GM19455 (cell line): Measurements from ENCODE around the gene APBB2.

Source experiments
- ATAC-seq: cut with Tn5 transposase; IDR thresholded peaks from one replicate; pipeline ENCODE4 v1.9.1; 2021; ENCODE audit not compliant: unreplicated experiment

Gene APBB2

GRCh38 chr4:41214136-41214824 is at the start of gene APBB2:
Gene APBB2 (minus strand): TSS chr4:41214542. CDS start chr4:41033254, 181,288 bp downstream.
- ATAC-seq: peak; percentile 51

DNA sequence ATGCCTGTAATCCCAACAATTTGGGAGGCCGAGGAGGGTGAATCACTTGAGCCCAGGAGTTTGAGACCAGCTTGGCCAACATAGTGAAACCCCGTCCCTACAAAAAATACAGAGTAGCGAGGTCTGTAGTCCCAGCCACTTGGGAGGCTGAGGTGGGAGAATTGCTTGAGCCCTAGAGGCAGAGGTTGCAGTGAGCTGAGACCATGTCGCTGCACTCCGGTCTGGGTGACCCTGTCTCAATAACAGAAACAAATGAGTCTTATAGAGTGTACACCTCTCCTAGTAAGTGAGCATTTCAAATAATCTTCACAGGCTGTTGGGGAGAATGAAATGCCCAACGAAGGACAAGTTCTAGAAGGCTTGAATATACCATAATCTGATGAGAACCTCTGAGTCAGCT is 47.9 kb upstream of the APBB2 start:
- no peak for ATAC-seq

DNA sequence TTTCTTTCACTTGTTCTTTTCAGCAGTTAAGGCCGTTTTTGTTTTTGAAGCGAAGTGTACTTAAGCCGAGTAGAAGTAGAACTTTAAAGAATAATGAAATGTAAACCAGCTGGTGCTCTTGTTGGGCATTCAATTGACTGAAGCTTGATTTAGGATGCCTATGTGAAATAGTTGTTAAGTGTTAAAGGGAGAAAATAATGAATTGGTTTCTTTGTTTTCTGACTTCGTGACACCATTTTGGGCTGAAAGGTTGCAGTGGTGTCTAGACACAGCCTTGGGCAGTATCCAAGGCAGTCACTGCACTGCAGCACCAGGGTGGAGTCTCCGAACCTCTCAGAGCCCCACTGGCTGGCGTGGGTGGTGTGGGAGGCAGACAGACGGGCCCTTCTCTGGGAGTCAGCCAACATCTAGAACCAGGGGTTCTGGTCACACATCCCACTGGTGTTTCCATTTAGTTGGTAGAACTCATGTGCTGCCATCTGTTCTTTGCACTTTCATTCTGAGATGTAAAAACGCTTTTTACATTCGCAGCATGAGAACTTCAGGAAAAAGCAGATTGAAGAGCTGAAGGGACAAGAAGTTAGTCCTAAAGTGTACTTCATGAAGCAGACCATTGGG is 45.9 kb upstream of the APBB2 start:
- ATAC-seq: no peak

- ATAC-seq: no peak
Observed at GRCh38 chr4:41258783-41259182, 44.4 kb upstream of the APBB2 start.

DNA sequence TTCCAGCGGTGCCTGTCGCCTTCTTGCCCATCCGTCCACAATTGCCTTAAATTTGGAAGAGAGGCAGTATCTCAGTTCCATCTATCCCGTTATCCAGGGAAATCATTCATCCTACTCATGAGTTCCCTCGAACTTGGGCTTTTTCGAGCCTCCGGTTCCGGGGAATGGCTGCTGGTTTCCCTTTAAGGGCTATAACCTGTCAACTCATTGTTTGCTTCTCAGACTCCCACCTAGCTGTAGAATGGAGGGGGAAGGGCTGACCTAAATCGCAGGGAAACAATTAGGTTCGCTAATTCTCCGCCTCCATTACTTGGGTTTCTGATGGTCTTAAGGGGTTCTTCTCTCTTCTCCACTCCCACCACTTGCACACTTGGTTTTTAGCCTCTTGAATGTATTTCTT is 43.6 kb upstream of the APBB2 start:
- ATAC-seq: no peak

GRCh38 chr4:41257257-41257901 is 43.0 kb upstream of the APBB2 start:
- ATAC-seq: peak; percentile 70

DNA sequence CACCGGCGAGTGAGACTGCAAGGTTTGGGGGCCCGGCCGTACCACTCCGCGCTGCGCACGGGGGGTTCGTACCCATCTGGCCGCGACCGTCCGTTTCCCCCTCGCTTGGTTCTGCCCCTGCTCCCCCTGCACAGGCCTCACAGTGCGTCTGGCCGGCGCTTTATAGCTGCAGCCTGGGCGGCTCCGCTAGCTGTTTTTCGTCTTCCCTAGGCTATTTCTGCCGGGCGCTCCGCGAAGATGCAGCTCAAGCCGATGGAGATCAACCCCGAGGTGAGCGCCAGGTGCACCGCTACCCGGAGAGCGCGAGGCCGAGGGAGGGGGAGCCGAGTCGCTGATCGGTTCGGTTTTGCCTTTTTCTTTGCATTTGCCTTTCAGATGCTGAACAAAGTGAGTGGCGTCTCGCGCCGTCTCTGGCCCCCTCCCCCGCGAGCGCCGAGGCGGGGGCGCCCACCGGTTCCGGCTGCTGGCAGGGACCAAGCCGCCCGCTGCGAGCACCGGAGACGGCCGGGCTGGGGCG is 42.5 kb upstream of the APBB2 start, which contains the start of gene UCHL1:
TSS of gene UCHL1 (plus strand) at position 189 of the 517 bp plus-strand sequence. CDS start at position 238, 49 bp downstream.
- peak; percentile 65 for ATAC-seq

GRCh38 chr4:41256131-41256739 is 41.9 kb upstream of the APBB2 start:
- ATAC-seq: no peak

DNA sequence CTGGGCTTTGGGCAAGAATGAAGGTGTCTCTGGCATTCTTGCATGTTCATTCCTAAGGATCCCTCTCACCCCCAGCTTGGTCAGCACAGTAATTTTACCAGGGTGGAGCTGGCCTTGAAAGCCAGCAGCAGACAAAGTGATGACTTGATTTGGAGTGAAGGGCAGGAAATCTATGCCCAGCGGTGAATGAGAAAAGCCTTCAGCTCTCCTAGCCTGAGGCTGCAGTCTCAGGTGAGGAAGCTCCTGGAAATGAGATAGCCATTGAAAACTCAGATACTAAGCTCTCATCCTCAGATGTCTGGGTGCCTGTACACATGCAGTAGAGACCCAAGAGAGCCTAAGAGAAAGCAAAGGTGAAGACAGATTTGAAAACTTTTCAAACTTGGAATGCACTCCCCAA is 31.6 kb upstream of the APBB2 start:
- no peak for ATAC-seq

GRCh38 chr4:41241919-41242318 is 27.6 kb upstream of the APBB2 start:
- ATAC-seq: no peak

DNA sequence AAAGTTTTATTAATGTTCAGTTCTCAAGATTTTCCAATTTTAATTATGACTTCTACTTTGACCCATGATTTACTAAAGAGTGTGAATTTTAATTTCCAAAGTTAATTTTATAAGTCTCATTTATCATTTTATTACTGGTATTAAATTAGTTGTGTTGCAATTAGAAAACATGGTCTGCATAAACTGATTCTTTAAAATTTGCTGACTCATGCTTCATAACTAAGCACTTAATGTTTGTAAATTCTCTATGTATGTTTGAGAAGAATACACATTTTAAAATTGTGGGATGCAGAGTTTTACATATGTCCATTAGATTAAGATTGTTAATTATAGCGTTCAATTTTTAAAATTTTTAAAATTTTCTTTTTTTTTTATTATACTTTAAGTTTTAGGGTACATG is 22.2 kb upstream of the APBB2 start:
- ATAC-seq: no peak

DNA sequence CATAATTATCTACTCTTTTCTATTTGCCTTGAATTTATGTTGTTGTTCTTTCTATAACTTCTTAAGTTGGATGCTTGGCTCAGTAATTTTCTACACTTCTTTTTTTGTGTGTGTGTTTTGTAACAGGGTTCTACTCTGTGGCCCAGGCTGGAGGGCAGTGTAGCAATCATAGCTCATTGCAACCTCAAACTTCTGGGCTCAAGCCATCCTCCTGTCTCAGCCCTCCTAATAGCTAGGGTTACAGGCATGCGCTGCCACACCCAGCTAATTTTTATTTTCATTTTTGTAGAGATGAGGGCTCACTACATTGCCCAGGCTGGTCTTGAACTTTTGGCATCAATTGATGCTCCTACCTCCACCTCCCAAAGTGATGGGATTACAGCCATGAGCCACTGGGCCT is 21.7 kb upstream of the APBB2 start:
- no peak for ATAC-seq

GRCh38 chr4:41232856-41233255 is 18.5 kb upstream of the APBB2 start:
- ATAC-seq: no peak

GRCh38 chr4:41232406-41232805 is 18.1 kb upstream of the APBB2 start:
- ATAC-seq: no peak

DNA sequence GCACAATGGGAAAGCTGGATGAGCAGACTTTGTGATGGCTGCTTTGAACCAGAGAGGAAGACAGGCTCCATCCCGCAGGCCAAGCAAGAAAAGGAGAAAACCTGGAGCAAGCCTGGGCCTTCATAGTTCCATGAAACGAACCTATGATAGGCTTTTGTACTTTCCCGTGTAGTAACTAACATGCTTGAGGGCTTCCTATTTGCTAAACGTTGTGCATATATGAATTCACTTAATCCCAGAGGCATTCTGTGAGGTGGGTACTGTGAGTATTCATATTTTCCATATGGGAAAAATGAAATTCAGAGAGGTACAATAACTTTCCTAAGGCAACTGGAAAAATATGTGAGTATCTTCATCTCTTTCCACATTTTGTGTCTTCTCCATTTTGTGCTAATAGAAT is 13.6 kb upstream of the APBB2 start:
- no peak for ATAC-seq

DNA sequence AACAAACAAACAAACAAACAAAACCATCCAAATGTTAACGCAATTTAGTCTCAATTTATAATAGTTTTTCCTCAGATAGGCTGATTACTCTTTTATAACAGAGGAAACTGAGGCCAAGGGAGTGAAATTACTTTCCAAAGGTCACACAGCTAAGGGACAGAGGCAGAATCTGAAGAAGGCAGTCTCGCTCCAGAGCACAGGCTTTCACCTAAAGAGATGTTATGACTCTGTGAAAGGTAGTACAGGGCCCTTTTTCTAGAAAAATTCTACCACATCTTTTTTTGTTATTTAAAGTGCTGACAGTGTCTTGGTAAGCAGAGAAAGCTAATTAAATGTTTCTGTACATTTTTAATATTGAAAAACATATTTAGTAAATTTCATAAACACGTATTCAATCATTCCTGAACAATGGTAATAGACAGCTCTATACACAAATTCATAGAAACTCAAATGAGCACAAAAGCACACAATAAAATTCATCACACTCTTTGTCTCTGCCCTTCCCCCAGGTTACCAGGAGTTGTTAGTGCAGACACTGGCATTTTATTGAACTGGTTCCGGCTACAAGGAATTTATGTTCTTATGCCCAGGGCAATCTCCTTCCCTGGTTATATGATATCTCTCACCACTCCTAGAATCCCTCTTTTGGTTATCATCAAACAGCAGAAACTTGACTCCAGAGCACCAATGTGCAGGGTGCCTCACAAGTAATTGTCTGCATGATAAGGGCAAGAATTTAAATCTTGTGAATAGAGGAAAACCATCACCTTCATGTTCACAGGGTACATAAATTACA is 7.7 kb upstream of the APBB2 start:
- no peak for ATAC-seq

DNA sequence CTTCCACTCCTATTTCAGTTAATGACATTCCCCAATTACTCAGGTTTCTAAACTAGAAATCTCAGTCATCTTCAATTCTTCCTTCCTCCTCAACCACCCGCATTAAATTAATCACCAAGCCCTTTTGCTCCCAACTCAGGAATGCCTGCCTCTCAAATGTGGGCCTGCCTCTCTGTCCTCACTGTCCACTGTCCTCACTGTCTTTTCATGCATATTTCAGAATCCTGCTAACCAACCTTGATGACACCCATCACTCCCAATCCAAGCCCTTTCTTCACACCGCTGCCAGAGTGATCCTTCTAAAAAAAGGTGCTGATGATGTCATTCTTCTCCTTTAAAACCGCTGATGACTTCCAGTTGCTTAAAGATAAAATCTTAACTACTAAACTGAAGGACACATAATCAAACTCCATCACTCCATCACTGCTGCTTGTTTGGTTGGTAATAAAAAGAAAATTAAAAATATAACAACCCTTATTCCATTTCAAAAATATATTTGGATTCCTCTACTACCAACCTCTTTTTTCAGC is 5.1 kb upstream of the APBB2 start:
- no peak for ATAC-seq

- ATAC-seq: no peak
Observed at GRCh38 chr4:41218703-41219102, 4.4 kb upstream of the APBB2 start.

DNA sequence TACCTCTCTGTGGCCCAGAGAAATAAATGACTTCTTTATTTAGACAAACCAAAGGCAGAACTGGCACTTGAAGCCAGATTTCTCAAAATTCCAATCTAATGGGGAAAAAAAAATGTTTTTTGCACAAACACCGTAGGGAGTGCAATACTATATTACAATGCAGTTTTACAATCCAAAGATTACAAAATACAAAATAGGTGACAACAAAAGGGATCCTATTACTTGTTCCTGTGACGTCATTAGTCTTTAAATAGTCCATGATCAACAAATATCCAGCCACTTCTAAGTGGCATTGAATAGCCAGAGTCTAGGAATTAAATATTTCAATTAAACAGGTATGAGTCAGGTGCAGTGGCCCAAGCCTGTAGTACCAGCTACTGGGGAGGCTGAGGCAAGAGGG is 3.0 kb upstream of the APBB2 start:
- ATAC-seq: no peak

- ATAC-seq: no peak
Observed at GRCh38 chr4:41217020-41217333, 2.6 kb upstream of the APBB2 start.
